CD14-positive monocyte (primary cell): ENCODE results near the gene DDN. TPM values are rescaled to one million over a fixed set of nuclear protein-coding genes. Genes with fewer than 3 reads are reported as not detected.
A peak's percentile ranks its signal among the peaks of the same experiment; 100 is the strongest.

Experiments
- DNase-seq, 3 donors: peaks; one replicate each; pipeline ENCODE4 v3.0.0-alpha.2; 2011 to 2022
- H2AFZ ChIP-seq: 2 replicates; pipeline ENCODE4 v1.6.0; 2012; ENCODE audit warnings: mild to moderate bottlenecking, low read depth, low read length, inconsistent platforms; ENCODE audit not compliant: insufficient read depth, poor library complexity, severe bottlenecking
- H3K27ac ChIP-seq, 2 donors: 1 replicate in 1 of 2; 2 replicates in 1 of 2; pipeline ENCODE4 v1.5.1; 2012 to 2013; ENCODE audit warnings: low read length in 2 of 2, control low read depth in 1 of 2, inconsistent platforms in 1 of 2, low read depth in 1 of 2, mild to moderate bottlenecking in 1 of 2
- H3K27me3 ChIP-seq, 2 donors: one replicate each; pipeline versions ENCODE4 v1.6.0 to v1.6.1; 2011 to 2013; ENCODE audit warnings: low read length in 2 of 2; ENCODE audit not compliant: control insufficient read depth in 2 of 2, insufficient read depth in 2 of 2
- H3K36me3 ChIP-seq, 2 donors: replicated peaks in 1 of 2; 1 replicate in 1 of 2; 2 replicates in 1 of 2; pipeline versions ENCODE4 v1.5.1 to v1.6.1; 2012 to 2013; ENCODE audit warnings: low read length in 2 of 2, control low read depth in 1 of 2, inconsistent platforms in 1 of 2, mild to moderate bottlenecking in 1 of 2; ENCODE audit not compliant: insufficient read depth in 2 of 2, control insufficient read depth in 1 of 2
- H3K4me1 ChIP-seq, 2 donors: 1 replicate in 1 of 2; 2 replicates in 1 of 2; pipeline versions ENCODE4 v1.5.1 to v1.6.1; 2012 to 2013; ENCODE audit warnings: low read length in 2 of 2, control low read depth in 1 of 2, inconsistent platforms in 1 of 2, mild to moderate bottlenecking in 1 of 2, moderate library complexity in 1 of 2; ENCODE audit not compliant: insufficient read depth in 2 of 2, control insufficient read depth in 1 of 2
- H3K4me2 ChIP-seq: replicated peaks from 2 replicates; pipeline ENCODE3; 2012; ENCODE audit warnings: low read length, moderate library complexity, mild to moderate bottlenecking; ENCODE audit not compliant: poor library complexity, severe bottlenecking; ENCODE audit errors: extremely low read depth
- H3K4me3 ChIP-seq, 3 experiments: fragments of 200-600 bp in 1 of 3; sonication (generic) in 1 of 3; replicated peaks in 1 of 3; 1 replicate in 2 of 3; 2 replicates in 1 of 3; pipeline ENCODE4 v1.5.1; 2011 to 2013; ENCODE audit warnings: low read length in 3 of 3, mild to moderate bottlenecking in 3 of 3, control low read depth in 2 of 3, low read depth in 2 of 3, inconsistent platforms in 1 of 3, moderate library complexity in 1 of 3
- H3K79me2 ChIP-seq: 2 replicates; pipeline ENCODE4 v1.6.0; 2012; ENCODE audit warnings: mild to moderate bottlenecking, control low read depth, inconsistent platforms, low read length, moderate library complexity; ENCODE audit not compliant: insufficient read depth
- H3K9ac ChIP-seq: 2 replicates; pipeline ENCODE4 v1.6.0; 2017; ENCODE audit warnings: low read length, mild to moderate bottlenecking; ENCODE audit not compliant: insufficient read depth, poor library complexity, severe bottlenecking
- H3K9me3 ChIP-seq, 2 donors: replicated peaks in 1 of 2; 1 replicate in 1 of 2; 2 replicates in 1 of 2; pipeline versions ENCODE4 v1.5.1 to v1.6.1; 2012 to 2013; ENCODE audit warnings: low read length in 2 of 2, control low read depth in 1 of 2; ENCODE audit not compliant: control insufficient read depth in 1 of 2, insufficient read depth in 1 of 2
- H4K20me1 ChIP-seq: 2 replicates; pipeline ENCODE4 v1.6.0; 2012; ENCODE audit warnings: mild to moderate bottlenecking, low read length, control low read depth, moderate library complexity; ENCODE audit not compliant: insufficient read depth
- H3K27ac Mint-ChIP-seq, 7 donors: one replicate each; pipeline ENCODE4 v1.8.0; 2020; ENCODE audit warnings: mild to moderate bottlenecking in 7 of 7, mixed read lengths in 7 of 7, moderate library complexity in 6 of 7, inconsistent platforms in 2 of 7
- H3K27me3 Mint-ChIP-seq, 3 donors: one replicate each; pipeline ENCODE4 v1.8.0; 2021 to 2022; ENCODE audit warnings: low read depth in 3 of 3, mild to moderate bottlenecking in 3 of 3, mixed read lengths in 3 of 3, moderate library complexity in 3 of 3, inconsistent platforms in 1 of 3
- H3K36me3 Mint-ChIP-seq, 2 donors: one replicate each; pipeline ENCODE4 v1.8.0; 2020; ENCODE audit warnings: mixed read lengths in 2 of 2, inconsistent platforms in 1 of 2, mild to moderate bottlenecking in 1 of 2
- H3K4me1 Mint-ChIP-seq: one replicate; pipeline ENCODE4 v1.8.0; 2020; ENCODE audit warnings: mild to moderate bottlenecking, mixed read lengths
- H3K4me3 Mint-ChIP-seq, 2 donors: one replicate each; pipeline ENCODE4 v1.8.0; 2020; ENCODE audit warnings: mild to moderate bottlenecking in 2 of 2, mixed read lengths in 2 of 2, moderate library complexity in 1 of 2
- H3K9me3 Mint-ChIP-seq, 7 donors: one replicate each; pipeline ENCODE4 v1.8.0; 2020 to 2022; ENCODE audit warnings: mixed read lengths in 7 of 7, mild to moderate bottlenecking in 6 of 7, moderate library complexity in 6 of 7, inconsistent platforms in 2 of 7
- WGBS: methylation state at CpG from one replicate; pipeline ENCODE4 v1.1.5; 2013; ENCODE audit warnings: missing lambda C conversion rate; ENCODE audit not compliant: insufficient coverage; 5-methylcytosine and 5-hydroxymethylcytosine counted together
- intact Hi-C, 2 donors: fragments of 100-400 bp; cut with micrococcal nuclease; formaldehyde crosslinking; loops; one replicate each; pipeline versions ENCODE4 v1.15.0 to v1.15.1; 2023
- polyA plus RNA-seq, 3 donors: library from polyadenylated mRNA; depleted of rRNA in 1 of 3; unstranded in 2 of 3; stranded (reverse) in 1 of 3; fragments of 300-500 nt in 2 of 3; fragments of >200 nt in 1 of 3; fragmentation: Illumina TruSeq in 2 of 3; gene quantifications; 1 replicate in 2 of 3; 2 replicates in 1 of 3; pipeline ENCODE4 v1.2.3, GENCODE V29; 2012 to 2021
- TF ChIP-seq, protein P1 (sequence below): fragments of 200-600 bp; IDR thresholded peaks from one replicate; pipeline ENCODE4 v1.8.0; 2022; ENCODE audit warnings: antibody characterized with exemption, mild to moderate bottlenecking

Gene DDN
- polyA plus RNA-seq, 3 donors = 0.27 TPM; not detected in 2

- H3K27me3 Mint-ChIP-seq = peaks cover 0 to 4% (median 0%) of the 10 kb centered on the region in 3 donors
- H3K36me3 ChIP-seq = peaks cover 39 to 41% of the 10 kb centered on the region in 2 donors
- H3K9me3 ChIP-seq = no peaks in the 10 kb centered on the region
- no peak overlapping the region for H2AFZ ChIP-seq
- peaks cover 29% of the 10 kb centered on the region for H3K4me1 Mint-ChIP-seq
- TF ChIP-seq, protein P1, sequence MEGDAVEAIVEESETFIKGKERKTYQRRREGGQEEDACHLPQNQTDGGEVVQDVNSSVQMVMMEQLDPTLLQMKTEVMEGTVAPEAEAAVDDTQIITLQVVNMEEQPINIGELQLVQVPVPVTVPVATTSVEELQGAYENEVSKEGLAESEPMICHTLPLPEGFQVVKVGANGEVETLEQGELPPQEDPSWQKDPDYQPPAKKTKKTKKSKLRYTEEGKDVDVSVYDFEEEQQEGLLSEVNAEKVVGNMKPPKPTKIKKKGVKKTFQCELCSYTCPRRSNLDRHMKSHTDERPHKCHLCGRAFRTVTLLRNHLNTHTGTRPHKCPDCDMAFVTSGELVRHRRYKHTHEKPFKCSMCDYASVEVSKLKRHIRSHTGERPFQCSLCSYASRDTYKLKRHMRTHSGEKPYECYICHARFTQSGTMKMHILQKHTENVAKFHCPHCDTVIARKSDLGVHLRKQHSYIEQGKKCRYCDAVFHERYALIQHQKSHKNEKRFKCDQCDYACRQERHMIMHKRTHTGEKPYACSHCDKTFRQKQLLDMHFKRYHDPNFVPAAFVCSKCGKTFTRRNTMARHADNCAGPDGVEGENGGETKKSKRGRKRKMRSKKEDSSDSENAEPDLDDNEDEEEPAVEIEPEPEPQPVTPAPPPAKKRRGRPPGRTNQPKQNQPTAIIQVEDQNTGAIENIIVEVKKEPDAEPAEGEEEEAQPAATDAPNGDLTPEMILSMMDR = peak; percentile 65
- H3K9ac ChIP-seq = peak overlapping the region; percentile 97
- H3K79me2 ChIP-seq = peaks cover 39% of the 10 kb centered on the region
- H3K27ac Mint-ChIP-seq = peak overlapping the region; percentile 98 to 100 (median 99)
- peak overlapping the region; percentile 89 to 96 for H3K4me3 Mint-ChIP-seq
- peak overlapping the region; percentile 98 for H3K4me2 ChIP-seq
- peak overlapping the region; percentile 94 to 100 for H3K27ac ChIP-seq
- H3K4me1 ChIP-seq = peaks cover 25 to 28% of the 10 kb centered on the region in 2 donors
- intact Hi-C loops = loop anchor here (5.0 kb wide), 1 partner anchor 38 kb away; no protein-coding TSS in a partner anchor
- H3K36me3 Mint-ChIP-seq = peaks cover 49 to 59% of the 10 kb centered on the region in 2 donors
- no peaks in the 10 kb centered on the region for H3K27me3 ChIP-seq
- WGBS = 11% methylated on average over 3 of the region's 10 CpGs
- peak overlapping the region in 2 of 3 experiments; percentile 94 to 96 for H3K4me3 ChIP-seq
- peaks cover 0 to 2% (median 0%) of the 10 kb centered on the region in 7 donors for H3K9me3 Mint-ChIP-seq
- H4K20me1 ChIP-seq = peaks cover 13% of the 10 kb centered on the region
- DNase-seq = peak; percentile 77 to 83 (median 79)
Observed at GRCh38 chr12:49019443-49020324, 20.5 kb upstream of the DDN start.

GRCh38 chr12:49019120-49019430 is 19.9 kb upstream of the DDN start:
- Histone ChIP-seq H3K27ac (peak overlapping the region; percentile 94 to 100), H3K9me3 (no peaks in the 10 kb centered on the region), H3K79me2 (peaks cover 42% of the 10 kb centered on the region), H2AFZ (no peak overlapping the region), H3K27me3 (no peaks in the 10 kb centered on the region), H3K9ac (peak overlapping the region; percentile 97), H3K4me1 (peaks cover 25 to 28% of the 10 kb centered on the region in 2 donors), H3K4me2 (peak overlapping the region; percentile 98), H3K4me3 (peak overlapping the region; percentile 41 to 96 (median 94)), H4K20me1 (peaks cover 12% of the 10 kb centered on the region), H3K36me3 (peaks cover 32 to 35% of the 10 kb centered on the region in 2 donors)
- no peak for DNase-seq
- H3K4me1 Mint-ChIP-seq = peaks cover 29% of the 10 kb centered on the region
- H3K9me3 Mint-ChIP-seq = peaks cover 0 to 2% (median 0%) of the 10 kb centered on the region in 7 donors
- no CpG with 5 or more reads among the region's 8 CpGs for WGBS
- intact Hi-C loops = loop anchor here (5.0 kb wide), 1 partner anchor 38 kb away; no protein-coding TSS in a partner anchor
- H3K27me3 Mint-ChIP-seq = peaks cover 0 to 4% (median 0%) of the 10 kb centered on the region in 3 donors
- H3K4me3 Mint-ChIP-seq = peak overlapping the region; percentile 89 to 96
- H3K27ac Mint-ChIP-seq = peak overlapping the region; percentile 98 to 100 (median 99)
- TF ChIP-seq, protein P1 = no peak
- peaks cover 43 to 53% of the 10 kb centered on the region in 2 donors for H3K36me3 Mint-ChIP-seq
